ENCODE measurements around the gene MFNG. TPM values are rescaled to one million over a fixed set of nuclear protein-coding genes. Genes with fewer than 3 reads are reported as not detected.

MFNG gene
- total RNA-seq, 2 donors from 2014 or later, result 14.1 to 17.4 TPM

GRCh38 chr22:37459206-37459605 is 27.0 kb downstream of the MFNG start:
- no peak for ATAC-seq
- intact Hi-C loops (cut with DNase I), result loop anchor here (5.0 to 10.0 kb wide), 2 partner anchors 144 to 197 kb away; no protein-coding TSS in a partner anchor

DNA sequence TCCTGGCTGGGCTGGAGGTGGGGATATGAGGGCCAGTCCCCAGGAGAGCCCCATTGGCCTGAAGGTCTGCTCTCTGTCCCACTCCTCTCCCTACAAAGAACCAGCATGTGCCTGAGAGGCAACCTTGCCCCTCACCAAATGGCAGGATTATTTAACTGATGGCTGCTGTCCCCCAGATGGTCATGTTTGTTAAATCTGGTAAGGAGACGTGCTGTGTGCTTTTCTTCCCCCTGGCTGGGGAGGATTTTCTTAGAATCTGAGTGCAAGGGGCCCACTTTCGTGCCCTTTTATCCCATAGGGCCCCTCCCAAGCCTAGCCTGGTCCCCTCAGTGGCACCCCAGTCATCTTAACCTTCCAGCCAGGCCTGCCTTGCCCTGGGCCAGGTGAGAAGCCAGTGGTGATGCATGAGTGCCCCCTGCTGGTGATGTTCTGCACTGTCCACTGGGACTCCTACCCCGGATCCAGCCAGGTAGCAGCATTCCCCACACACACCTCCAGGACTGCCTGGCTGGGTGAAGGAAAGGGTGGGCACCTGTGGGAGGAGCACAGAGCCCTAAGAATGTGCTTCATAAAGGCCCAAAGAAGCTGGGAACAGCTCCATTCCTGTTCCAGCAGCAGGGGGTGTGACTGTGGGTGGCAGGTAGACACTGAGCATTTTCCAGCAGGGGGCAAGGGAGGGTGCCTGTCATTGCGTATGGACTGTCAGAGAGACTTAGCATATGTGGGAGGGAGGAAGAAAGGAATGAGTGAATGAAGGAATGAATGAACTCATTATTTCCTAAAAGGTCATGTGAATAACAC is 28.9 kb downstream of the MFNG start:
- DNase-seq (peak; percentile 72), ATAC-seq (peak; percentile 74 to 77)
- intact Hi-C loops (cut with DNase I), result loop anchor here (2.0 to 10.0 kb wide), 3 partner anchors 140 to 195 kb away; no protein-coding TSS in a partner anchor

More at GRCh38 chr22:37459206-37459605, 27.0 kb downstream of the MFNG start:
- DNase-seq, result no peak

GRCh38 chr22:37456346-37456745 is 29.8 kb downstream of the MFNG start:
- ATAC-seq, result no peak
- intact Hi-C loops (cut with DNase I), result loop anchor here (2.0 to 10.0 kb wide), 3 partner anchors 140 to 194 kb away; no protein-coding TSS in a partner anchor
- no peak for DNase-seq

- DNase-seq (no peak), ATAC-seq (no peak)
- intact Hi-C loops (cut with DNase I), result loop anchor here (2.0 to 10.0 kb wide), 3 partner anchors 139 to 194 kb away; no protein-coding TSS in a partner anchor
These were observed 30.3 kb downstream of the MFNG start for GRCh38 chr22:37455896-37456295.

- DNase-seq, result no peak
These were observed 31.1 kb downstream of the MFNG start for GRCh38 chr22:37454857-37455686.

GRCh38 chr22:37453696-37454095 is 32.5 kb downstream of the MFNG start:
- no peak for DNase-seq
- ATAC-seq, result no peak
- intact Hi-C loops (cut with DNase I), result loop anchor here in 1 of 2 donors (10.0 kb wide), 1 partner anchor 139 kb away; no protein-coding TSS in a partner anchor

More at GRCh38 chr22:37454857-37455686, 31.1 kb downstream of the MFNG start:
- ATAC-seq, result peak; percentile 23 to 82
- intact Hi-C loops (cut with DNase I), result loop anchor here (5.0 to 10.0 kb wide), 2 partner anchors 140 to 193 kb away; no protein-coding TSS in a partner anchor

DNA sequence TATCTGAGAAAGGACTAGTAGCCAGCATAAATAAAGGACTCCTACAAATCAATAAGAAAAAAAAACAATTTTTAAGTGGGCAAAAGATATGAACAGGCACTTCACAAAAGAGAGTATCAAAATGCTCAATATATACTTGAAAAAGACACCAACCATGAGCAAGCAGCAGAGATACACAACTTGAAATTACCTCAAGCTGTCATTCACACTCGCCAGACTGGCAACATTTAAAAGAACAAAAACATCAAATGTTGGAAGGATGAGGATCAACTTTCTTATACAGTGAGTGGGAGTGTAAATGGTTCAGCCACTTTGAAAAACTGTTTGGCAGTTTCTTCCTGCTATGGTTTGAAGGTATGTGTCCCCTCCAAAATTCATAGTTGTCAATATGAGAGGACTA is 35.0 kb downstream of the MFNG start:
- intact Hi-C loops (cut with DNase I), result loop anchor here in 1 of 2 donors (10.0 kb wide), 1 partner anchor 136 kb away; no protein-coding TSS in a partner anchor
- DNase-seq (no peak), ATAC-seq (no peak)

DNA sequence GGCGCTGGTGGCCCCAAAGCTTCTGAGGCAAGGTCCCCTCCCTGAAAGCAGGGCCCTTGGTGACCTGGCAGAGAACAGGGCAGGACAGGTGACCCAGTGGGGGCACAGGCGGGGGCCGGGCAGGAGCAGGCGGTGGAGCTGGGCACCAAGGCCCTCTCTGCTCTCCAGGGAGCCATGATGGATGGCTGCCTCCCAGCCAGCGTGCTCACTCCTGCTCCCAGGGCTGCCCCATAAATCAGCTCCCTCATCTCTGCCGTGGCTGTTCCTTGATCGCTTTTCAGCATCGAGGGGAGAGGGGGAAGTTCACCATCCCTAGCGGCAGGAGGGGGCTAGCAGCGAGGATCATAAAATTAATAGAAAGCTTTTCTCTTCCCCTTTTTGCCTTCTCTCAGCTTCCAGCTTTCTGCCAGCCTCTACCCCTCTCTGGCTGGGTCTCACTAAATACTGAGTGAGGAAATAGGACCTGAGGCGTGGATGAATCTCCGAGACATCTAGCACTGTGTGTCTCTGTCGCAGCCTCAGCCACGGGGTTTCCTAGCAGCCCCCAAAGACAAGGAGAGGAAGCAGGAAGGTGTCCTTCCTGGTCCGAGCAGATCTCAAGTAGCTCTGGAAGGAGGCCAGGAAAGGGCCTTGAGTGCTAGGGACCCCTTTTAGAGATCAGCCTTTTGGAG is 36.7 kb downstream of the MFNG start:
- no peak for ATAC-seq
- intact Hi-C loops (cut with DNase I), result loop anchor here in 1 of 2 donors (10.0 kb wide), 1 partner anchor 135 kb away; no protein-coding TSS in a partner anchor
- DNase-seq, result no peak

- intact Hi-C loops (cut with DNase I), result no loop called here
- DNase-seq, result no peak
- ATAC-seq, result no peak
These were observed 37.6 kb downstream of the MFNG start for GRCh38 chr22:37448516-37449127.

DNA sequence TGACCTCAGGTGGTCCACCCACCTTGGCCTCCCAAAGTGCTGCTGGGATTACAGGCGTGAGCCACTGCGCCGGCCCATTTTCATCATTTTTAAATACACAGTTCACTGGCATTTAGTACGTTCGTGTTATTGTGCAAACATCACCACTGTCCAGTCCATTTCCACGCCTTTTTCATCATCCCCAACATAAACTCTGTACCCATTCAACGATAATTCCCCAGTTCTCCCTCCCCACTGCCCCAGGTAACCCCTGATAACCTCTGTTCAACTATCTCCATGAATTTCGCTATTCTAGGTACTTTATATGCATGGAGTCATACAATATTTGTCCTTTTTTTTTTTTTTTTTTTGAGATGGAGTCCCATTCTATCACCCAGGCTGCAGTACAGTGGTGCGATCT is 40.7 kb downstream of the MFNG start:
- no peak for DNase-seq
- ATAC-seq, result no peak
- intact Hi-C loops (cut with DNase I), result no loop called here

DNA sequence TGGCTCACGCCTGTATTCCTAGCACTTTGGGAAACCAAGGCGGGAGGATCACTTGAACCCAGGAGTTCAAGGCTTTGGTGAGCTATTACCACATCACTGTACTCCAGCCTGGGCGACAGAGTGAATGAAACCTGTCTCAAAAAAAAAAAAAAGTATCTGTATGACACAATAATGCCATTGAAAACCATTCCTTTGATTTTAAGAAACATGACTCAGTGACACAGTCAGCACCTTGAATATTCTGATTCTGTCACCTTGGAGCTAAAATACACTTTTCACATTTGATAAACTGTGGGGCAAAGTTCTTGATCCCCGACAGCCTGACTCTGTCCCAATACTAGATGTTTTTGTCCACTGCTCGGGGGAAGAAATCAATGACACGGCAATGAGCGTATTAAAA is 42.2 kb downstream of the MFNG start:
- no peak for ATAC-seq
- intact Hi-C loops (cut with DNase I), result no loop called here
- DNase-seq, result no peak

GRCh38 chr22:37443086-37443485 is 43.1 kb downstream of the MFNG start:
- DNase-seq (no peak), ATAC-seq (no peak)
- intact Hi-C loops (cut with DNase I), result no loop called here

DNA sequence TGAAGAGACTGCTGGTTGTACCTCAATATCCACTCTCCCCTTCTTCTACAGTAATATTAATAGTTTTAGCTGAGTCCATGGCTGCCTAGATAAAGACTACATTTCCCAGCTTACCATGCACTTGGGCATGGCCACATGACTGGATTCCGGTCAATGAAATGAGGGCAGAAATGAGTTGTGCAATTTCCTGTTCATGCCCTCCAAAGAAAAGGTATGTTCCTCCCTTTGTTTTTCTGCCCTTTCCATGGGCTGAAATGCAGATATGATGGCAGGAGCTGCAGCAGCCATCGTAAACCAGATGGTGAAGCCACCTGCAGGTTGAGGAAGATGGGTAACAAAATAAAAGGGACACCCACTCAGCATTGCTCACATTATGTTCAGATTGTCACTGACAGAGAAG is 43.6 kb downstream of the MFNG start:
- ATAC-seq, result no peak
- intact Hi-C loops (cut with DNase I), result no loop called here

GRCh38 chr22:37442135-37442534 is 44.0 kb downstream of the MFNG start:
- no peak for DNase-seq
- no peak for ATAC-seq
- intact Hi-C loops (cut with DNase I), result no loop called here

More for the DNA sequence above, 43.6 kb downstream of the MFNG start:
- no peak for DNase-seq

GRCh38 chr22:37440875-37441274 is 45.3 kb downstream of the MFNG start:
- DNase-seq (no peak), ATAC-seq (no peak)
- intact Hi-C loops (cut with DNase I), result no loop called here

GRCh38 chr22:37439347-37439746 is 46.8 kb downstream of the MFNG start:
- ATAC-seq (no peak), DNase-seq (no peak)
- intact Hi-C loops (cut with DNase I), result no loop called here

- no peak for ATAC-seq
- DNase-seq, result no peak
- intact Hi-C loops (cut with DNase I), result no loop called here
These were observed 50.1 kb downstream of the MFNG start for GRCh38 chr22:37435970-37436603.

GRCh38 chr22:37433786-37434185 is 52.4 kb downstream of the MFNG start:
- intact Hi-C loops (cut with DNase I), result no loop called here
- ATAC-seq, result no peak
- no peak for DNase-seq

Data from left cardiac atrium (tissue), 4 donors.